Skeletal muscle tissue (tissue), 4 donors: ENCODE results near the gene PALMD. TPM values are rescaled to one million over a fixed set of nuclear protein-coding genes. Genes with fewer than 3 reads are reported as not detected.
A peak's percentile ranks its signal among the peaks of the same experiment; 100 is the strongest.

Source experiments
- H3K27ac ChIP-seq: one replicate; pipeline ENCODE4 v1.7.0; 2013; ENCODE audit warnings: mild to moderate bottlenecking, low read depth, low read length, inconsistent platforms
- H3K27me3 ChIP-seq, 3 donors: one replicate each; pipeline ENCODE4 v1.7.0; 2013; ENCODE audit warnings: low read length in 3 of 3; ENCODE audit not compliant: control insufficient read depth in 3 of 3, insufficient read depth in 3 of 3
- H3K36me3 ChIP-seq, 3 donors: one replicate each; pipeline ENCODE4 v1.7.0; 2013; ENCODE audit warnings: low read length in 3 of 3; ENCODE audit not compliant: control insufficient read depth in 3 of 3, insufficient read depth in 3 of 3
- H3K4me1 ChIP-seq, 3 donors: one replicate each; pipeline ENCODE4 v1.7.0; 2013; ENCODE audit warnings: low read length in 3 of 3, mild to moderate bottlenecking in 3 of 3; ENCODE audit not compliant: control insufficient read depth in 3 of 3, insufficient read depth in 3 of 3
- H3K4me3 ChIP-seq, 3 donors: one replicate each; pipeline ENCODE4 v1.7.0; 2013; ENCODE audit warnings: low read length in 3 of 3
- H3K9ac ChIP-seq, 3 donors: one replicate each; pipeline ENCODE4 v1.7.0; 2013; ENCODE audit warnings: low read length in 3 of 3, mild to moderate bottlenecking in 3 of 3, moderate library complexity in 2 of 3, low read depth in 1 of 3
- H3K9me3 ChIP-seq, 3 donors: one replicate each; pipeline ENCODE4 v1.7.0; 2013; ENCODE audit warnings: low read length in 3 of 3; ENCODE audit not compliant: control insufficient read depth in 3 of 3
- total RNA-seq: library from RNA; depleted of rRNA; stranded (reverse); fragments of >200 nt; gene quantifications from one replicate; pipeline ENCODE4 v1.2.3, GENCODE V29; 2014
- donor health status: Osteomylitis.

The PALMD gene
- total RNA-seq, 1 donor from 2014 or later, result 46.4 TPM

- Histone ChIP-seq H3K4me3 (peak overlapping the region in 2 of 3 donors; percentile 15 to 20), H3K9me3 (no peaks in the 10 kb centered on the region), H3K36me3 (no peaks in the 10 kb centered on the region), H3K27me3 (no peaks in the 10 kb centered on the region), H3K9ac (no peak overlapping the region), H3K4me1 (peaks cover 41 to 65% (median 55%) of the 10 kb centered on the region in 3 donors), H3K27ac (peak overlapping the region; percentile 64)
These were observed 11.5 kb downstream of the PALMD start for GRCh38 chr1:99657213-99658030.

- Histone ChIP-seq H3K9me3 (no peaks in the 10 kb centered on the region), H3K27me3 (no peaks in the 10 kb centered on the region), H3K4me1 (peaks cover 43 to 65% (median 58%) of the 10 kb centered on the region in 3 donors), H3K36me3 (peaks cover 0 to 2% (median 2%) of the 10 kb centered on the region in 3 donors), H3K4me3 (peak overlapping the region in 1 of 3 donors; percentile 6), H3K27ac (peak overlapping the region; percentile 64), H3K9ac (no peak overlapping the region)
These were observed 12.0 kb downstream of the PALMD start for GRCh38 chr1:99658031-99658290.

GRCh38 chr1:99659755-99660210 is 13.9 kb downstream of the PALMD start:
- no peaks in the 10 kb centered on the region for H3K27me3 ChIP-seq
- H3K36me3 ChIP-seq, result peaks cover 3 to 16% (median 12%) of the 10 kb centered on the region in 3 donors
- no peaks in the 10 kb centered on the region for H3K9me3 ChIP-seq
- peak overlapping the region in 2 of 3 donors; percentile 34 to 52 for H3K9ac ChIP-seq
- peak overlapping the region; percentile 79 for H3K27ac ChIP-seq
- H3K4me3 ChIP-seq, result peak overlapping the region; percentile 38 to 45 (median 42)
- peaks cover 58 to 66% (median 61%) of the 10 kb centered on the region in 3 donors for H3K4me1 ChIP-seq

GRCh38 chr1:99660496-99660895 is 14.6 kb downstream of the PALMD start:
- Histone ChIP-seq H3K27ac (peak overlapping the region; percentile 79), H3K9ac (peak overlapping the region in 1 of 3 donors; percentile 52), H3K4me3 (no peak overlapping the region), H3K36me3 (peaks cover 3 to 16% (median 12%) of the 10 kb centered on the region in 3 donors), H3K4me1 (peaks cover 58 to 60% (median 58%) of the 10 kb centered on the region in 3 donors), H3K9me3 (no peaks in the 10 kb centered on the region), H3K27me3 (no peaks in the 10 kb centered on the region)

GRCh38 chr1:99661780-99662179 is 15.9 kb downstream of the PALMD start:
- Histone ChIP-seq H3K4me1 (peaks cover 52 to 58% (median 58%) of the 10 kb centered on the region in 3 donors), H3K36me3 (peaks cover 3 to 16% (median 12%) of the 10 kb centered on the region in 3 donors), H3K9ac (peak overlapping the region in 2 of 3 donors; percentile 18 to 35), H3K27ac (peak overlapping the region; percentile 50), H3K4me3 (no peak overlapping the region), H3K27me3 (no peaks in the 10 kb centered on the region), H3K9me3 (no peaks in the 10 kb centered on the region)

- Histone ChIP-seq H3K9ac (peak overlapping the region in 1 of 3 donors; percentile 25), H3K4me3 (peak overlapping the region in 1 of 3 donors; percentile 45), H3K9me3 (no peaks in the 10 kb centered on the region), H3K36me3 (peaks cover 5 to 18% (median 17%) of the 10 kb centered on the region in 3 donors), H3K27ac (peak overlapping the region; percentile 50), H3K27me3 (no peaks in the 10 kb centered on the region), H3K4me1 (peaks cover 45 to 58% (median 51%) of the 10 kb centered on the region in 3 donors)
These were observed 16.7 kb downstream of the PALMD start for GRCh38 chr1:99662539-99663080.

GRCh38 chr1:99663501-99663900 is 17.6 kb downstream of the PALMD start:
- peaks cover 46 to 63% (median 54%) of the 10 kb centered on the region in 3 donors for H3K4me1 ChIP-seq
- peak overlapping the region; percentile 50 for H3K27ac ChIP-seq
- peaks cover 13 to 26% (median 23%) of the 10 kb centered on the region in 3 donors for H3K36me3 ChIP-seq
- H3K9me3 ChIP-seq, result no peaks in the 10 kb centered on the region
- no peak overlapping the region for H3K4me3 ChIP-seq
- no peak overlapping the region for H3K9ac ChIP-seq
- H3K27me3 ChIP-seq, result no peaks in the 10 kb centered on the region

- Histone ChIP-seq H3K27ac (no peak overlapping the region), H3K9ac (no peak overlapping the region), H3K36me3 (peaks cover 13 to 36% (median 31%) of the 10 kb centered on the region in 3 donors), H3K27me3 (no peaks in the 10 kb centered on the region), H3K9me3 (no peaks in the 10 kb centered on the region), H3K4me3 (no peak overlapping the region), H3K4me1 (peaks cover 45 to 61% (median 58%) of the 10 kb centered on the region in 3 donors)
These were observed 19.3 kb downstream of the PALMD start for GRCh38 chr1:99665212-99665611.

GRCh38 chr1:99669376-99669775 is 23.5 kb downstream of the PALMD start:
- Histone ChIP-seq H3K27me3 (no peaks in the 10 kb centered on the region), H3K36me3 (peaks cover 11 to 37% (median 20%) of the 10 kb centered on the region in 3 donors), H3K4me3 (no peak overlapping the region), H3K9ac (no peak overlapping the region), H3K27ac (peak overlapping the region; percentile 46), H3K9me3 (no peaks in the 10 kb centered on the region), H3K4me1 (peaks cover 52 to 64% (median 64%) of the 10 kb centered on the region in 3 donors)

GRCh38 chr1:99669821-99670220 is 23.9 kb downstream of the PALMD start:
- no peaks in the 10 kb centered on the region for H3K9me3 ChIP-seq
- peaks cover 11 to 34% (median 20%) of the 10 kb centered on the region in 3 donors for H3K36me3 ChIP-seq
- H3K4me1 ChIP-seq, result peaks cover 55 to 68% (median 65%) of the 10 kb centered on the region in 3 donors
- no peak overlapping the region for H3K4me3 ChIP-seq
- no peaks in the 10 kb centered on the region for H3K27me3 ChIP-seq
- H3K27ac ChIP-seq, result peak overlapping the region; percentile 46
- H3K9ac ChIP-seq, result no peak overlapping the region
